NCI-H524 treated with DMSO at 0.1 percent for 48 hours (cell line): ENCODE results near the gene MRPL33.
"Not testable (repeated sequence)": the region's sequence is repeated elsewhere in the genome, so short reads cannot be mapped to it uniquely, and the experiment has no call there.

Experiments used
- DNase-seq: peaks from one replicate; lab custom pipeline; 2025; lab: John Stamatoyannopoulos, UW

Gene MRPL33

DNA sequence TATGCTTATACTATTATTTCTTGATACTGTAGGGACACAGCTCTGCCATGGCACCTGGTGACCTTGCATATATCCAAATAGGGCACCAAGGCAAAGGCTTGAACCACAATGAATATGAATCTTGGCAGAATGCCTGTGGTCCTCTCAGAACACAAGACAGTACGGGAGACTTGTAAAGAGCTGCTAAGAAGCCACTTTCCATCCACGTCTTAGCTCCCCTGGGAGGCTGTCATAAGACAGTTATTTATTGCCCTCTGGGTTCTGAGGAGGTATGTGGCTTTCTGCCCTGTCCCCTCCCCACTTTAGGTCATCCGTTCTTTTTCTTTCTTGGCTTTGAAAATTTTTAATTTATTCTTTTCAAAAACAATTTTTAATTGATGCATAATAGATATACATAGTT is 29.8 kb upstream of the MRPL33 start:
- DNase-seq, result no peak

- no peak for DNase-seq
These were observed 28.9 kb upstream of the MRPL33 start for GRCh38 chr2:27742571-27742970.

DNA sequence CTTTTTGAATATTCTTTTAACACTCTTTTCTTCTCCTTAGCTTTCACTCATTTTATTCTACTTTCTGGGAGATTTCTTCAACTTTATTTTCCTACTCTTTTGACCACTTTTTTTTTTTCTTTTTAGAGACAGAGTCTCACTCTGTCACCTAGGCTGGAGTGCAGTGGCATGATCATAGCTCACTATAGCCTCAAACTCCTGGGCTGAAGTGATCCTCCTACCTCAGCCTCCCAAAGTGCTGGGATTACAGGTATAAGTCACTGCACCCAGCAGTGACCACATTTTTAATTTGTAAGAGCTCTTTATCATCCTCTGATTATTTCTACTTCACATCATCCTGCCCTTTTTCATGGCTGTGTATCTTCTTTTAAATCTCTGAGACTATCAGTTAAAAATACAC is 26.0 kb upstream of the MRPL33 start:
- DNase-seq, result not testable (repeated sequence)

GRCh38 chr2:27746325-27746724 is 25.2 kb upstream of the MRPL33 start:
- DNase-seq, result no peak

DNA sequence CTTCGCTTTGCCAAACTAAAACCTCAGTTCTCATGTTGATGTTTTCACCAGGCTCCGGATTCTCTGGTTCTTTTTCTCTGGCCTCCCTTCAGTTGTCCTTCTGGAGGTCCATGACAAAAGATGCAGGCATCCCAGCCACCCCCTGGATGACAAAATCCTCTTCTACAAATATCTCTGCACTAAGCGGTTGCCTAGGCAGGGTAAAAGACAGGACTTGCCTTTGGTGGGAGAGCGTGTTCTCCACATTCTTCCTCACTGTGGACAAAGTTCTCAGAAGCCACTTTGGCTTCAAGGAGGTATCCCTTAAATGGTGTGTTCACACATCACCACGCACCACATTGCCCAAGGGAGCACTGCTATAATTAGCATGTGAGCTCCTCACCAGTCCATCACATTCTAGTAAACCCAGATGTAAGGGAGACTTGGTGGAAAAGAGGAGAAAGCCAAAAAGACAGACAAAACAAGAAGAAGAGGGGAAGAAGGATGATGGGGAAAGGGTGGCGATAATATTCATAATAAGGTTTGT is 23.6 kb upstream of the MRPL33 start:
- no peak for DNase-seq

GRCh38 chr2:27748803-27749554 is 22.5 kb upstream of the MRPL33 start:
- not testable (repeated sequence) for DNase-seq

DNA sequence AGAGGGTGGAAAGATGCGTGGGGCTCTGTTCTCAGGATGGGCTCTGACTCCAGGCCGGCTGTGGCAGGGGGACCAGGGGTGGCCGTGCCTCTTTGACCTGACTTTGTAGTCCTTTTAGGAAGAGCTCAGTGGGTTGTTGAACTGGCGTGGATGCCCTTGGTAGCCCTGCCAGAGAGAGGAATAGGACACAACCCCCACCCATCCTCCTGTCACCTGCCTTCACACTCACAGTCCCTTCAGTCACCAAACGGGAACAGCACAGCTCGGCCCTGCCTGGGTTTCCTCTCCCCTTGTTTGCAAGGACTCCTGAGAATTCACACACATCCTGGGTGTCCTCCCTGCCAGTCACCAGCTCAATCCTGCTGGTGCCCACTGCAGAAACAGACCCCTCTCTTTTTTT is 20.1 kb upstream of the MRPL33 start:
- no peak for DNase-seq

GRCh38 chr2:27752551-27753237 is 18.8 kb upstream of the MRPL33 start:
- no peak for DNase-seq

- DNase-seq, result peak; percentile 29
These were observed 17.4 kb upstream of the MRPL33 start for GRCh38 chr2:27754138-27754588.

DNA sequence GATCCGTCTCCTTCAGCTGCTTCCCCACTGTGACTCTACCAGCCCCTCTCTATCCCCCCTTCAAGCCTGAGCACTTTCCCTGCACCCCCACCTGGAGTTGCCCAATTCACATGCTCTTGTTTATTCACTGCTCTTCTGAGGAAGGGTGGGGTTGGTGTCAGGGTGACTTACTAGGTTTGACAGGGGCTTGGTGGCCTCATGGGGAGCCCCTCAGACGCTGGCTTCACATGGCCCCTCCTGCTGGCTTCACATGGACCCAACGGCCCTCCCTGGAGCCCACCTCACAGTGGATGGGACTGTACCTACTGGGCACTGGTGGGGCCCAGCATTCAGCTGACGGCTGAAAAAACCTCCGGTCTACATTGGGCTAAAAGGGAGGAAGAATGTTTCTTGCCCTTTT is 16.7 kb upstream of the MRPL33 start:
- DNase-seq, result no peak

DNA sequence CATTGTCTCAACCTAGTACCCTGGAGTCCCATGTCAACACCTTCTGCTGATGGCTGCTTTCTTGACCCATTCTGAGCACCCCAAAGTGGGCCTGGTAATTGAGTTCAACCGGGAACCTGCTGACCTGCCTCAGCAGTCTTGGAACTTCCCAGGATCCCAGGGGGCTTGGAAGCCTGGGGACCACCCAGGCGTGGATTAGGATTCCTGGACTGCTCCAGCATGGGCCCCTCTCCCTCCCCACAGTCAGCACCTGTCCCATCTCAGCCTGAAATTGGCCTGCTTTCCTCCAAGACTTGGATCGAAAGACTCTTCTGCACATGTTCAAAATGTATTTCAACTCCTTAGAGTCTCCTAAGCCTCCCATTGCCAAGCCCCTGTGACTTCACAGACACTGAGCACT is 15.4 kb upstream of the MRPL33 start:
- DNase-seq, result no peak

- no peak for DNase-seq
These were observed 14.7 kb upstream of the MRPL33 start for GRCh38 chr2:27756544-27757498.

GRCh38 chr2:27762951-27763906 is 8.3 kb upstream of the MRPL33 start:
- no peak for DNase-seq

- DNase-seq, result no peak
These were observed 7.6 kb upstream of the MRPL33 start for GRCh38 chr2:27763907-27764267.

GRCh38 chr2:27764526-27764925 is 7.0 kb upstream of the MRPL33 start:
- not testable (repeated sequence) for DNase-seq

DNA sequence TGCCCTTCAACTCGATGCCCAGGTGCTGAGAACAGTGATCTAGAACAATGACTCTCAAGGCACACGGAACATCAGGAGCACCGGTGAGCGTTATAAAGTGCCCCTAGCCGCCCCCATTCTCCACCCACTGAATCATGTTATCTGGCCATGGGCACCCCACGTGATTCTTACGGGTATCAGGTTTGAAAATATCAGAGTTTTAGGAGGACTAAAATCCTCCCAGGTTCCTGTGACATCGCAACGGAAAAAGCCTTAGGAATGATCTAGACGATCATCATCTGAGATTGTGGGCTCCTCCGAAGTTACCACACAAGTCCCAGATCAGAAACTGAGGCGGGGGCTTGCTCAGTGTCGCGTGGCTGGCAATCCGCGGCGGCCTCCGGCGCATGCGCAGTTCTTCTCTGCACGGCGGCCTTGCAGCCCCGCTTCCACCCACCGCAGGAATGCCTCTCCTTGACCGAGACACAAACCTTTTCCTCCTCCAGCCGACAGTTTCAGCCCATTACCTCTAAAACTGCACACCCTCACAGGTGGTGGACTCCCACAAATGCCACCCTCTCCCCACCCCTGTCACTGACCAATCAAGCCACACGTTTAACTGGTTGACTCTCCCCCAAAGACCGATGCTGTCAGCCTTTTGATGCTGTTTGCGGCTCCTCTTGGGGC is 5.8 kb upstream of the MRPL33 start:
- DNase-seq, result no peak

DNA sequence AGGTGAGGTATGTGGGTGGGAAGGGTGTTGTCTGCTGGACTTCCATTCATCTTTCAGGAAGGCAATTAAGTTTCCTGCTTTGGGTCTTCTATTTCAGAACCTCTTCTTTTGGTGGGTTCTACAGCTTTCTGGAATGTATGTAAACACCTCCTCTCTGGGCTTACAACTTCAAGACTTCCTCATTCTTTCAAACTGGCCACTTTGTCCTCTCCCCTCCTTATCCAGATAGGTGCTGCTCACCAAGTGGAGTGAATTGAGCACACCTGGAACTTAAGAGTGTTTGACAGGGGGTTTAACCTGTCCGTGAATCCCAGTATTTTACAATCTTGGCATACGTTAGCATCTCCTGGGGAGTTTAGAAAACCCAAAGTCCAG is 5.2 kb upstream of the MRPL33 start:
- DNase-seq, result no peak

- DNase-seq, result no peak
These were observed 344 bp upstream of the MRPL33 start for GRCh38 chr2:27771202-27771547.

DNA sequence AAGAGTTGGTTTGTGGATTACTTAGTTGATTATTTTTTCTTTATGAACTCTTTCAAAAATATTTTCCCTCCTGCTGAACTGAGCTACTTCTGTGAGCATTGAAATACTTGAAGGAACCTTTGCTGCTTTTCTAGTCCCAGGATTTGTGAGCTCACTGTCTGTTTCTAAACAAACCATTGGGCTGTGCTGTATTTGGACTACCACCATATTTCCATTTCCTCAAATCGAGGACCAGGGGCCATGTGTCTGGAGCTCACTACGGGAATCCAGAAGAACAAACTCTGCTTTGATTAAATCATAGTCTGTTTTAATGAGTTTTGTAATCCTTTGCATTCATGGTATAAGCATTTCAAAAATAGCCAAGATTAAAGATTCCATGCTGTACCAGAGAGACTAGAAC is 1.3 kb downstream of the MRPL33 start:
- DNase-seq, result no peak

GRCh38 chr2:27773959-27774358 is 2.4 kb downstream of the MRPL33 start:
- DNase-seq, result no peak

- no peak for DNase-seq
These were observed 4.6 kb downstream of the MRPL33 start for GRCh38 chr2:27776097-27776496.
